A673 (cell line): ENCODE data around the gene SPTLC2. TPM values are rescaled to one million over a fixed set of nuclear protein-coding genes. Genes with fewer than 3 reads are reported as not detected.

Source experiments
- BruUV-seq: library from RNA; stranded (reverse); fragments of 400-500 nt; replicated peaks from 2 replicates; lab custom pipeline; 2021; lab: Mats Ljungman, UMichigan
- CTCF ChIA-PET: fragments of 300-600 bp; sonication (Branson Sonifier 250); formaldehyde crosslinking; loops from one replicate; lab custom pipeline; 2022; ENCODE audit warnings: antibody characterized with exemption; lab: Charles Lee
- POLR2A ChIA-PET: fragments of 300-600 bp; sonication (Branson Sonifier 250); formaldehyde crosslinking; loops from one replicate; lab custom pipeline; 2022; ENCODE audit warnings: antibody characterized with exemption; ENCODE audit not compliant: low non-redundant PET; lab: Charles Lee
- DNase-seq: peaks from one replicate; pipeline ENCODE4 v3.0.0-alpha.2; 2015; ENCODE audit warnings: low spot score
- H3K27ac ChIP-seq: fragments of 200-600 bp; sonication (generic); 2 replicates; pipeline ENCODE4 v1.5.1; 2016; ENCODE audit warnings: mixed run types, low read depth, mild to moderate bottlenecking, mixed read lengths, antibody characterized with exemption, low read length; ENCODE audit not compliant: poor library complexity, severe bottlenecking
- H3K27me3 ChIP-seq: fragments of 200-600 bp; sonication (generic); replicated peaks from 2 replicates; pipeline ENCODE4 v1.6.1; 2017; ENCODE audit warnings: mixed run types, low read depth, mild to moderate bottlenecking, mixed read lengths, antibody characterized with exemption, low read length; ENCODE audit not compliant: insufficient read depth, poor library complexity
- H3K36me3 ChIP-seq: fragments of 200-600 bp; sonication (generic); 2 replicates; pipeline ENCODE4 v1.6.1; 2016; ENCODE audit warnings: mixed run types, mild to moderate bottlenecking, mixed read lengths, antibody characterized with exemption, low read length; ENCODE audit not compliant: insufficient read depth, poor library complexity, severe bottlenecking
- H3K4me1 ChIP-seq: fragments of 200-600 bp; sonication (generic); 2 replicates; pipeline ENCODE4 v1.6.1; 2017; ENCODE audit warnings: mixed run types, mild to moderate bottlenecking, mixed read lengths, antibody characterized with exemption, low read length; ENCODE audit not compliant: insufficient read depth, poor library complexity, severe bottlenecking
- H3K4me3 ChIP-seq: fragments of 200-600 bp; sonication (generic); 2 replicates; pipeline ENCODE4 v1.5.1; 2016; ENCODE audit warnings: low read depth, mixed run types, mild to moderate bottlenecking, mixed read lengths, low read length; ENCODE audit not compliant: poor library complexity, severe bottlenecking
- H3K9me3 ChIP-seq: fragments of 200-600 bp; sonication (generic); 2 replicates; pipeline ENCODE4 v1.6.1; 2016; ENCODE audit warnings: mixed run types, low read depth, mild to moderate bottlenecking, mixed read lengths, antibody characterized with exemption, low read length; ENCODE audit not compliant: poor library complexity, severe bottlenecking
- CTCF ChIP-seq: fragments of 300-800, 200-600 bp; sonication (generic); conservative IDR thresholded peaks from 2 replicates; pipeline ENCODE4 v1.5.1; 2017; ENCODE audit warnings: low read depth, mild to moderate bottlenecking, antibody characterized with exemption, low read length, moderate library complexity, mixed read lengths
- EZH2 ChIP-seq: fragments of 200-600 bp; sonication (generic); IDR thresholded peaks from 2 replicates; pipeline ENCODE4 v1.6.1; 2017; ENCODE audit warnings: borderline replicate concordance, low read depth, mild to moderate bottlenecking, mixed read lengths, antibody characterized with exemption, low read length; ENCODE audit not compliant: poor library complexity, severe bottlenecking
- intact Hi-C: fragments of 100-400 bp; cut with micrococcal nuclease; formaldehyde crosslinking; loops from one replicate; pipeline ENCODE4 v1.10.0; 2022; ENCODE audit not compliant: unreplicated experiment
- total RNA-seq: library from RNA; stranded (reverse); gene quantifications from 2 replicates; pipeline ENCODE4 v1.2.3, GENCODE V29; 2021

The SPTLC2 gene
- total RNA-seq, 1 experiment from 2014 or later: 17.3 TPM

GRCh38 chr14:77498984-77499527 is 117.4 kb downstream of the SPTLC2 start:
- H3K4me1 ChIP-seq: peaks cover 9% of the 10 kb centered on the region
- BruUV-seq: no TSS peak
- ChIA-PET POLR2A (no interaction called here), CTCF (no interaction called here)
- DNase-seq: no peak
- TF ChIP-seq CTCF: no peak
- TF ChIP-seq EZH2: no peak
- H3K9me3 ChIP-seq: no peaks in the 10 kb centered on the region
- H3K27ac ChIP-seq: no peak overlapping the region
- H3K4me3 ChIP-seq: peak overlapping the region; percentile 62
- intact Hi-C loops: no loop called here
- no peaks in the 10 kb centered on the region for H3K36me3 ChIP-seq
- H3K27me3 ChIP-seq: peaks cover 4% of the 10 kb centered on the region

- Histone ChIP-seq H3K27me3 (peaks cover 4% of the 10 kb centered on the region), H3K4me1 (peaks cover 9% of the 10 kb centered on the region), H3K9me3 (no peaks in the 10 kb centered on the region), H3K27ac (no peak within 1 kb of the TSS), H3K4me3 (peak within 1 kb of the TSS; percentile 62), H3K36me3 (no peaks in the 10 kb centered on the region)
- TF ChIP-seq EZH2 (no peak), CTCF (no peak)
- BruUV-seq: no TSS peak
- POLR2A ChIA-PET: no interaction called here
- intact Hi-C loops: no loop called here
- peak; percentile 57 for DNase-seq
- CTCF ChIA-PET: interaction anchor here (0.5 kb wide), 1 partner anchor 99 kb away, joined by 3 read pairs; no protein-coding TSS in a partner anchor
Measured at GRCh38 chr14:77498120-77498979, 118.1 kb downstream of the SPTLC2 start, which contains the start of gene ISM2. Gene ISM2 (minus strand): TSS chr14:77498816. CDS start chr14:77498793, 23 bp downstream.

- Histone ChIP-seq H3K4me3 (no peak overlapping the region), H3K27ac (no peak overlapping the region), H3K36me3 (no peaks in the 10 kb centered on the region), H3K27me3 (peaks cover 4% of the 10 kb centered on the region), H3K4me1 (peaks cover 9% of the 10 kb centered on the region), H3K9me3 (no peaks in the 10 kb centered on the region)
- intact Hi-C loops: no loop called here
- POLR2A ChIA-PET: no interaction called here
- CTCF ChIA-PET: no interaction called here
- no peak for TF ChIP-seq CTCF
- no peak for TF ChIP-seq EZH2
- no TSS peak for BruUV-seq
- DNase-seq: peak; percentile 21
Measured at GRCh38 chr14:77495334-77495733, 121.1 kb downstream of the SPTLC2 start.
